ENCODE results near the gene FSIP1. TPM values are rescaled to one million over a fixed set of nuclear protein-coding genes. Genes with fewer than 3 reads are reported as not detected.

FSIP1 gene
- polyA plus RNA-seq, 2 of the 4 experiments (the other 2 are of a cell fraction): 0.71 to 0.93 TPM

DNA sequence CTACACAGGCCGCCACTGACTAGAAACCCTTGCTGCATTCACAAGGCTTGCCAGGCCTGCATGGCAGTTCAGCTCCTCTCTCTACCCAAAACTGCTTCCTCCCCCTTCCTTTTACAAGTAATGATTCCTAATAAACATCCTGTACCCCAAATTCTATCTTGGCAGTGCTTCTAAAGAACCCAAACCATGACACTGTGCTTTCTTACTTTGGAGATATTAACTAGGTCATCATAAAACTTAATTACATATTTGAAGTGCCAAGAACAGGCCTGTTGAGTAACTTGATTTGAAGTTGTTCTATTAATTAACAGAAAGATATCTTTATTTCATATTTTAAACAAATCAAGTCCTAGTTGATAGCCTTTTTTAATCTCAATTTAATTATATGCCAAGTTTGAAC lies 113.4 kb downstream of the FSIP1 start:
- H3K4me2 ChIP-seq: no peak overlapping the region
- H3K4me3 ChIP-seq: no peak overlapping the region
- ATAC-seq: no peak
- H3K27ac ChIP-seq: no peak overlapping the region
- DNase-seq (ENCODE audit: low read depth in 1 of 2, low spot score in 1 of 2): no peak
- H3K9me3 ChIP-seq: no peaks in the 10 kb centered on the region
- H3K4me1 ChIP-seq: peaks cover 13% of the 10 kb centered on the region; the same call in 1 of the 3 replicates
- TF ChIP-seq JUN (IDR thresholded peaks at IDR 0.05) (no peak), FOXS1 (CRISPR knock-in tag; IDR thresholded peaks at IDR 0.05) (no peak), NFE2L2 (conservative IDR thresholded peaks at IDR 0.05; ENCODE audit: low read length) (no peak), RCOR1 (IDR thresholded peaks at IDR 0.05; ENCODE audit: low read depth, low read length) (no peak), HOXB13 (CRISPR knock-in tag; IDR thresholded peaks at IDR 0.05; ENCODE audit: low read depth) (no peak), CBX2 (IDR thresholded peaks at IDR 0.05; ENCODE audit: borderline replicate concordance, low read depth) (no peak)
- TF ChIP-seq, protein P1, sequence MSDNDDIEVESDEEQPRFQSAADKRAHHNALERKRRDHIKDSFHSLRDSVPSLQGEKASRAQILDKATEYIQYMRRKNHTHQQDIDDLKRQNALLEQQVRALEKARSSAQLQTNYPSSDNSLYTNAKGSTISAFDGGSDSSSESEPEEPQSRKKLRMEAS (IDR thresholded peaks at IDR 0.05): no peak
- TF ChIP-seq, protein P2, sequence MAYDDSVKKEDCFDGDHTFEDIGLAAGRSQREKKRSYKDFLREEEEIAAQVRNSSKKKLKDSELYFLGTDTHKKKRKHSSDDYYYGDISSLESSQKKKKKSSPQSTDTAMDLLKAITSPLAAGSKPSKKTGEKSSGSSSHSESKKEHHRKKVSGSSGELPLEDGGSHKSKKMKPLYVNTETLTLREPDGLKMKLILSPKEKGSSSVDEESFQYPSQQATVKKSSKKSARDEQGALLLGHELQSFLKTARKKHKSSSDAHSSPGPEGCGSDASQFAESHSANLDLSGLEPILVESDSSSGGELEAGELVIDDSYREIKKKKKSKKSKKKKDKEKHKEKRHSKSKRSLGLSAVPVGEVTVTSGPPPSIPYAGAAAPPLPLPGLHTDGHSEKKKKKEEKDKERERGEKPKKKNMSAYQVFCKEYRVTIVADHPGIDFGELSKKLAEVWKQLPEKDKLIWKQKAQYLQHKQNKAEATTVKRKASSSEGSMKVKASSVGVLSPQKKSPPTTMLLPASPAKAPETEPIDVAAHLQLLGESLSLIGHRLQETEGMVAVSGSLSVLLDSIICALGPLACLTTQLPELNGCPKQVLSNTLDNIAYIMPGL (CRISPR knock-in tag; IDR thresholded peaks at IDR 0.05; ENCODE audit: borderline replicate concordance): no peak
- TF ChIP-seq, protein P3, sequence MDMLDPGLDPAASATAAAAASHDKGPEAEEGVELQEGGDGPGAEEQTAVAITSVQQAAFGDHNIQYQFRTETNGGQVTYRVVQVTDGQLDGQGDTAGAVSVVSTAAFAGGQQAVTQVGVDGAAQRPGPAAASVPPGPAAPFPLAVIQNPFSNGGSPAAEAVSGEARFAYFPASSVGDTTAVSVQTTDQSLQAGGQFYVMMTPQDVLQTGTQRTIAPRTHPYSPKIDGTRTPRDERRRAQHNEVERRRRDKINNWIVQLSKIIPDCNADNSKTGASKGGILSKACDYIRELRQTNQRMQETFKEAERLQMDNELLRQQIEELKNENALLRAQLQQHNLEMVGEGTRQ (IDR thresholded peaks at IDR 0.05): no peak
- CTCF ChIA-PET: interaction anchor here (0.6 to 1.2 kb wide), 2 partner anchors 17 to 21 kb away, joined by 4 read pairs; no protein-coding TSS in a partner anchor
- no peak for FAIRE-seq
- POLR2A ChIA-PET: no interaction called here
- 0% methylated on average over 1 of the region's 1 CpG for WGBS (ENCODE audit: missing lambda C conversion rate)

DNA sequence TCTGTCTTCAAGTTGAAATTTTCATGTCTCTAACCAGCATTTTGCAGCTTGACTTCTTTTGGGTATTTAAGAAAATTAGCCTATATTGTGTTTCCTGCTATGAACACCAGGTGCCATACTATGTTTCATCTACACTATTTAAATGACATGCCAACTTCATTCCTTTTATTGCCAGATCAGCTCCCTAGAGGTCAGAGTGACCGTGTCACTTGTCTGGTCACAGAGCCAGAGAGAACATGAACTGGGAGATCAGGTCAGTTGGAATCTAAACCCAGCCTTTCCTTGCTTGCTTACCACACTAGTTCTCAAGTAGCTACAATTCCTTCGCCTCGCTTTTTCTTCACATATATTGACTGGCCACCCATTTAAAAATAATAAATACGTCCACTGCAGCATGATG lies 114.2 kb downstream of the FSIP1 start:
- 89% methylated on average over 4 of the region's 4 CpGs for WGBS (ENCODE audit: missing lambda C conversion rate)
- H3K4me3 ChIP-seq: no peak overlapping the region
- TF ChIP-seq FOXS1 (CRISPR knock-in tag; IDR thresholded peaks at IDR 0.05) (no peak), POLR2A (IDR thresholded peaks at IDR 0.05; ENCODE audit: low read length) (no peak), NFE2L2 (conservative IDR thresholded peaks at IDR 0.05; ENCODE audit: low read length) (no peak), ESRRA (IDR thresholded peaks at IDR 0.05; ENCODE audit: borderline replicate concordance, low read length) (no peak), TFCP2L1 (CRISPR knock-in tag; IDR thresholded peaks at IDR 0.05) (no peak), NR3C1 (IDR thresholded peaks at IDR 0.05) (no peak), RAD21 (conservative IDR thresholded peaks at IDR 0.05 in 1 of 2, IDR thresholded peaks at IDR 0.05 in 1 of 2) (no peak), FOSL2 (IDR thresholded peaks at IDR 0.05) (no peak), FOSL2 (CRISPR knock-in tag; IDR thresholded peaks at IDR 0.05) (no peak), NPAS2 (CRISPR knock-in tag; IDR thresholded peaks at IDR 0.05; ENCODE audit: borderline replicate concordance) (no peak), EP300 (IDR thresholded peaks at IDR 0.05) (no peak), ZFP36 (IDR thresholded peaks at IDR 0.05; ENCODE audit: borderline replicate concordance, partially characterized antibody) (no peak), CEBPB (IDR thresholded peaks at IDR 0.05) (no peak), JUNB (IDR thresholded peaks at IDR 0.05) (no peak), HEYL (CRISPR knock-in tag; IDR thresholded peaks at IDR 0.05) (no peak), ZC3H11A (IDR thresholded peaks at IDR 0.05) (no peak)
- TF ChIP-seq, protein P4, sequence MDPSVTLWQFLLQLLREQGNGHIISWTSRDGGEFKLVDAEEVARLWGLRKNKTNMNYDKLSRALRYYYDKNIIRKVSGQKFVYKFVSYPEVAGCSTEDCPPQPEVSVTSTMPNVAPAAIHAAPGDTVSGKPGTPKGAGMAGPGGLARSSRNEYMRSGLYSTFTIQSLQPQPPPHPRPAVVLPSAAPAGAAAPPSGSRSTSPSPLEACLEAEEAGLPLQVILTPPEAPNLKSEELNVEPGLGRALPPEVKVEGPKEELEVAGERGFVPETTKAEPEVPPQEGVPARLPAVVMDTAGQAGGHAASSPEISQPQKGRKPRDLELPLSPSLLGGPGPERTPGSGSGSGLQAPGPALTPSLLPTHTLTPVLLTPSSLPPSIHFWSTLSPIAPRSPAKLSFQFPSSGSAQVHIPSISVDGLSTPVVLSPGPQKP (IDR thresholded peaks at IDR 0.05; ENCODE audit: low read depth, low read length): no peak
- peaks cover 13% of the 10 kb centered on the region; the same call in 1 of the 3 replicates for H3K4me1 ChIP-seq
- ChIA-PET CTCF (interaction anchor here (0.6 kb wide), 1 partner anchor 20 kb away, joined by 4 read pairs; no protein-coding TSS in a partner anchor), POLR2A (no interaction called here)
- ATAC-seq: no peak
- no peak for FAIRE-seq
- no peak overlapping the region for H3K4me2 ChIP-seq
- no peak for DNase-seq (ENCODE audit: low read depth in 1 of 2, low spot score in 1 of 2)
- no peak overlapping the region for H3K27ac ChIP-seq
- H3K9me3 ChIP-seq: no peaks in the 10 kb centered on the region
